ENCODE results near the gene CECR2.
"Not testable (repeated sequence)": the region's sequence is repeated elsewhere in the genome, so short reads cannot be mapped to it uniquely, and the experiment has no call there.

Gene CECR2

DNA sequence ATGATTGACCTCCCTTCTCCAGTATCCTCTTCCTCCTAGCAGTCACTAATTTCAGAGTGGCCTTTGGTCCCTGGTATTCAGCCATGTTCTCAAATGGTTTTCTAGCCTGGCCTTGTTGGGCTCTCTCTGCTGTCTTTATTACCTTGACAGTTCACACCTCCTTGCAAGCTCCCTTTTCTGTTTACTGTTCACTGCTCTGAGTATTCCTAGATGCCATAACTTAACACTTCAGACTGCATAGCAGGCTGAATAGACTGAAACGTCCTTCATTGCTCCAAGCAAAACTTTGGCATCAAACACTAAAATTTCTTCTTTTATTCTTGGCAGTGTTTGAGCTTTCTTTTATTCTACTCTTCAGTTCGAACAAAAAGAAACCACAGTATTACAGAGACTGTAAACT, 144.4 kb downstream of the CECR2 start:
- no peak for DNase-seq (ENCODE audit: low spot score)

DNA sequence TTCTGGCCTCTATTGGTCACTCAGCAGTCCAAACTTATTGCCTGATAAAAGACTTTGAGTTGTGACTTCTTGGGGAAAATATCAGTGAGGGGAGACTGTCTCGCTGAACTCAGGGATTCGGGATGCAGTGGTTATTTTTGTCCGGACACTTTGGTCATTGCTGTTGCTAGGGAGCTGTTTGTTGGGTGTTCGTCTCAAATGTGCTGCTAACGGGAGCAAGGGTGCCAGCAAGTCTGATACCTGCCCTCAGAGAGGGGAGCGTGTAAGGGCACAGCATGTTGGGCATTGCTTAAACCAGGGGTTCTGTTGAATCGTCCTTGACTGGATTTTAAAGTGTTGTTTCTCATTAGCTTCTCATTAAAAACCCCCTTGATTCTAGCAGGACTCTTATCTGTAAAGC, 144.8 kb downstream of the CECR2 start:
- no peak for DNase-seq (ENCODE audit: low spot score)

DNA sequence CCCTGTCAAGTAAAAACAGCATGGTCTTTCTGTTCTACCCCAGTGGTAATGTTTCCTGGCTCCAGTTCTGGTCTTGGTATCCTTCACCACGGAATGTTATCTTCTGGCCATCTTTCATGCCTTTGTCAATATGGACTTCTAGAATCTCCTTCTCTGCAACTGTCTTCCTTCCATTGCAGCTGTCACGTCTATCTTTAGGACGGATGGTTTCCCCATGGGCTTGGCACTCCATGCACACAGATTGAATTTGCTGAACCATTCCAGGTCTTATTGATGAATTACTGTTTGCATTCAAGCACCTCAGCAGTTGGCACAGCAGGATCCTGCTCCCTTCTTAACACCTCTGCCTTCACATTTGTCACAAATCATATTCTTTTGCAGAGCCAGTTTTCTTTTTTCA, 149.1 kb downstream of the CECR2 start:
- DNase-seq (ENCODE audit: low spot score): no peak

DNA sequence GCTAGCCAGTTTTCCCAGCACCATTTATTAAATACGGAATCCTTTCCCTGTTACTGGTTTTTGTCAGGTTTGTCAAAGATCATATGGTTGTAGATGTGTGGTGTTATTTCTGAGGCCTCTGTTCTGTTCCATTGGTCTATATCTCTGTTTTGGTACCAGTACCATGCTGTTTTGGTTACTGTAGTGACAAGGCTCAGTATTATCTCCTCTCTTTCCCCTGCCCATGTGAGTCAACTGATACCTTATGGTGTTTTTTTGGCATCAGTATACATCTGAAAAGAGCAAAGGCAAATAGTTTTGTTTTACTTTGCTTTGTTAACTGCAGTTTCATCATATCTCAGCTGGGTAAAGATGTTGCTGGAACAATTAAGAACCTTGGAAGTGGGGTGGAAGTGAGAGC, 152.7 kb downstream of the CECR2 start:
- not testable (repeated sequence) for DNase-seq (ENCODE audit: low spot score)

DNA sequence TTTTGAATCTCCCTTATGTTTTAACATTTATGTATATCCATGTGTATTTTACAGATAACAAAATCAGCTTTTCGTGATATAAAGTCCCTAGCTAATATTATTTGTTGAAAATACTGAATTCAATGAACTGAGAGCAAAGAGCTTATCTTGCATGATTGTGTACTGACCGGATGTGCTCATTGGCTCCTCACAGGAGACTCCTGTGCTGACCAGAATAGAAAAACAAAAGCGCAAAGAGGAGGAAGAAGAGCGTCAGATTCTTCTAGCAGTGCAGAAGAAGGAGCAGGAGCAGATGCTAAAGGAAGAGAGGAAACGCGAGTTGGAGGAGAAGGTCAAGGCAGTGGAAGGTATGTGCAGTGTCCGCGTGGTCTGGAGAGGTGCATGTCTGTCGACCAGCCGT, 154.7 kb downstream of the CECR2 start:
- DNase-seq (ENCODE audit: low spot score): no peak

DNA sequence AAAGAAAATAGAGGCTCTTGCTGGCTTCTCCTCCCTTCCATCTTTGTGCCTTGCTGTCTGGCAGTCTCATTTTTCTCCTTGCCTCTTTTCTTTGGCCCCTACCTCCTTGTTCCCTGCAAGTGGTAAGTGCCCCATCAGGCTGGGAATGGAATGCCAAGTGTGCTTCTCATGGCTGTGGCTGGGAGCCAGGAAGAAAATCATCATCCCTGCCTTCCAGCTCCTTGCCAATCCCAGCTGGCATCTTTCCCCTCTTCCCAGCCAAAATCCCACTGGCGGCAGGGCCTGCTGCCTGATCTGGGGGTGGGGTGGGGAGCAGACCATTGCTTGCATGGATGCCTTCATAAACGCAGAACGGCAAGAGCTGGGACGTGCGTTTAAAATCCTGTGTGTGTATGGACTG, 167.0 kb downstream of the CECR2 start:
- no peak for DNase-seq (ENCODE audit: low spot score)

DNA sequence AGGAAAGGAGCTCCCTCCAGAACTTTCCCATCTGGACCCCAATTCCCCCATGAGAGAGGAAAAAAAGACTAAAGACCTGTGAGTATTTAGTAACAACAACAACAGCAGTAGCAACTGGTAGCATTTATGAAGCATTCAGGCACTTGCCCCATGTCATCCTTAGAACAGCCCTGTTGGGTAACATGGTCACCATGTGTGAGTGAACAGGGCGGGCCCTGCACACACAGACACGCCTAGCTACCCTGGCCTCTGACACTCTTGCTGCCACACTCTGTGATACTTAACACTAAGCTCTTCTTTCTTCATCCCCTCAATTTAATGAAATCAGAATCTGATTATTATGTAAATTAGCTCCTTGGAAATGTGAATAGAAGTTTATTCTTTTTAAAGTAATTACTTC, 167.9 kb downstream of the CECR2 start:
- DNase-seq (ENCODE audit: low spot score): no peak

DNA sequence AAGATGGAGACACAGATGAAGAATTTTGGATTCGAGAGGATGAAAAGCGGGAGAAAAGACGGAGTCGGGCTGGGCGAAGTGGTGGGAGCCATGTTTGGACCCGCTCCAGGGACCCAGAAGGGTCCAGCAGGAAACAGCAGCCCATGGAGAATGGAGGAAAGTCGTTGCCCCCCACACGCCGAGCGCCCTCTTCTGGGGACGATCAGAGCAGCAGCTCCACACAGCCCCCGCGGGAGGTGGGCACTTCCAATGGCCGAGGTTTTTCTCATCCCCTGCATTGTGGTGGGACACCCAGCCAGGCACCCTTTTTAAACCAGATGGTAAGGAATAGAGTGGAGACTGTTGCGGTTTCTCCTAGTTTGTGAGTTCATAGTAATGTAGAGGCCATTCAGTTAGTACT, 171.2 kb downstream of the CECR2 start:
- peak; percentile 53 for DNase-seq (ENCODE audit: low spot score)

DNA sequence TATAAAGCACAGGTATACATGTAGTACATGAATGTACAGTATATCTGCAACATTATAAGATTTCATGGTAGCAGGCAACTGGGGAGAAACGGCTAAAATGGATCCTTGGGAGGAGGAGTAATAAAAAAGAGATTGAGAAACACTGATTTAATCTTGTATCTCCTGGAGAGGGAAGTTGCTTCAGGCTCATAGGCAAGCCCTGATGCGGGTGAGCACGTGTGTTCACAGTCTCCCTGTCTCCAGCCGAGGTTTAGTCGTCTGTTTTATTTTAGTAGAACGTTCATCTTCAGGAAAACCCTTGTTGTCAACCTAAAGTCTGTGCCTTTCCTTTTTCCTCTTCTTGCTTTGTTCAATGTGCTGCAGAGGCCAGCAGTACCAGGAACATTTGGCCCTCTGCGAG, 172.2 kb downstream of the CECR2 start:
- no peak for DNase-seq (ENCODE audit: low spot score)

DNA sequence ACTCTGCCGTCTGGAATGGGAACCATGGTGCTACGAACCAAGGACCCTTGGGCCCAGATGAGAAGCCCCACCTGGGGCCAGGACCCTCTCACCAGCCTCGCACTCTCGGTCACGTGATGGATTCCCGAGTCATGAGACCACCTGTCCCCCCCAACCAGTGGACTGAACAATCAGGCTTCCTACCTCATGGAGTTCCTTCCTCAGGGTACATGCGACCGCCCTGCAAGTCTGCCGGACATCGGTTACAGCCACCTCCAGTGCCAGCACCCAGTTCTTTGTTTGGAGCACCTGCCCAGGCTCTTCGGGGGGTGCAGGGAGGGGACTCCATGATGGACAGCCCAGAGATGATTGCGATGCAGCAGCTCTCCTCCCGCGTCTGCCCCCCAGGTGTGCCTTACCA, 173.2 kb downstream of the CECR2 start:
- no peak for DNase-seq (ENCODE audit: low spot score)

DNA sequence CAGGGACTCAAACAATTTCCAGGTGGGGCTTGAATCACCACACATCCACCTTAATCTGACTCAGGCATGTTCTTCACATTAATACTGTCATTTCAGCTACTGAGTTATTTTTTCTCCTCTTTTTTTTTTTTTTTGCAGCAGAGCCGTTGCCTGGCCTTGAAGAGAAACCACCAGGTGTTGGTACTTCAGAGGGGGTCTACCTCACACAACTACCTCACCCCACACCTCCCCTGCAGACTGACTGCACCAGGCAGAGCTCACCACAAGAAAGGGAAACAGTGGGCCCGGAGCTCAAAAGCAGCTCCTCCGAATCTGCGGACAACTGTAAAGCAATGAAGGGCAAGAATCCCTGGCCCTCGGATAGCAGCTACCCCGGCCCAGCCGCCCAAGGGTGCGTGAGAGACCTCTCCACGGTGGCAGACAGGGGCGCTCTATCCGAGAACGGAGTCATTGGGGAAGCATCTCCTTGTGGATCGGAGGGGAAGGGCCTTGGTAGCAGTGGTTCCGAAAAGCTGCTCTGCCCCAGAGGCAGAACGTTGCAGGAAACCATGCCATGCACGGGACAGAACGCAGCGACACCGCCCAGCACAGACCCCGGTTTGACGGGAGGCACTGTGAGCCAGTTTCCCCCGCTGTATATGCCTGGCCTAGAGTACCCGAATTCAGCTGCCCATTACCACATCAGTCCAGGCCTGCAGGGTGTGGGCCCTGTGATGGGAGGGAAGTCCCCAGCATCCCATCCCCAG, 178.9 kb downstream of the CECR2 start:
- DNase-seq (ENCODE audit: low spot score): no peak

DNA sequence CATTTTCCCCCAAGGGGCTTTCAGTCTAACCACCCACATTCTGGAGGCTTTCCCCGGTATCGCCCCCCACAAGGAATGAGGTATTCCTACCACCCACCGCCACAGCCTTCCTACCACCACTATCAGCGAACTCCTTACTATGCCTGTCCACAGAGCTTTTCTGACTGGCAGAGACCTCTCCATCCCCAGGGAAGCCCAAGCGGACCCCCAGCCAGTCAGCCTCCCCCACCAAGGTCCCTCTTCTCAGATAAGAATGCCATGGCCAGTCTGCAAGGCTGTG, 179.4 kb downstream of the CECR2 start:
- no peak for DNase-seq (ENCODE audit: low spot score)

DNA sequence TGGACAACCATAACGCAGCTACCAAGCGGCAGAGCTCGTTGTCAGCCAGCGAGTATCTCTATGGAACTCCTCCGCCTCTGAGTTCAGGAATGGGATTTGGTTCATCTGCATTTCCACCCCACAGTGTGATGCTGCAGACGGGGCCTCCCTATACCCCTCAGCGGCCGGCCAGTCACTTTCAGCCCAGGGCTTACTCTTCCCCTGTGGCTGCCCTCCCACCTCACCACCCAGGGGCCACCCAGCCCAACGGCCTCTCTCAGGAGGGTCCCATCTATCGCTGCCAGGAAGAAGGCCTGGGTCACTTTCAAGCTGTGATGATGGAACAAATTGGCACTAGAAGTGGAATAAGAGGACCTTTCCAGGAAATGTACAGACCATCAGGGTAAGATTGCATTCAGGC, 179.9 kb downstream of the CECR2 start:
- no peak for DNase-seq (ENCODE audit: low spot score)

DNA sequence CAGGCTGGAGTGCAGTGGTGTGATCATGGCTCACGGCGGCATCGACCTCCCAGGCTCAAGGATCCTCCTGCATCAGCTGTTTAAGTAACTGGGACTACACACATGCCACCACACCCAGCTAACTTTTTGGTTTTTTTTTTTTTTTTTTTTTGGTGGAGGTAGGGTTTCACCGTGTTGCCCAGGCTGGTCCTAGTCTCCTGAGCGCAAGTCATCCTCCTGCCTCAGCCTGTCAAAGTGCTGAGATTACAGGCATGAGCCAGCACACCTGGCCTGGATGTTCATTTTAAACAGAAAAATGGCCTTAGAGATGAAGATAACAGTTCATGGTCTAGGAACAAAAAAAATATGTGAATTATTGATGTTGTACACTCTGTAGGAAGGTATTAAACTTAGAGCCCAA, 180.4 kb downstream of the CECR2 start:
- no peak for DNase-seq (ENCODE audit: low spot score)

DNA sequence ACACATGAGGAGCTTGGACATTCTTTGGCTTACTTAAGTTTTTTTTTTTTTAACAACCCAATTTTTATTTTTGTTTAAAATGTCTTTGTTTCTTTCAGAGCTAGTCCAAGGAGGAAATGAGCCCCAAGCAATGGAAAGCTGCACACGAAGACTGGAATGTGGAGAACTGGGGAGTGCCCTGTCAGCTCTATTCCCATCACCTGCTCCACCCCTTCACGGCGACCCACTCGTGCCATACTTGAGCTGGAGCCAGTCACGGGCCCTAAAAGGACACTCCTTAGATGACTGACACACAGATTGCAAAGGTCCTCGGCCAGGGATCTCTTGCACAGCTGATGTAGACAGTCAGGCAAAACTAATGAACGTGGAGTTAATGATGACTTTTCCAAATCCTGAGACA, 183.5 kb downstream of the CECR2 start:
- no peak for DNase-seq (ENCODE audit: low spot score)

DNA sequence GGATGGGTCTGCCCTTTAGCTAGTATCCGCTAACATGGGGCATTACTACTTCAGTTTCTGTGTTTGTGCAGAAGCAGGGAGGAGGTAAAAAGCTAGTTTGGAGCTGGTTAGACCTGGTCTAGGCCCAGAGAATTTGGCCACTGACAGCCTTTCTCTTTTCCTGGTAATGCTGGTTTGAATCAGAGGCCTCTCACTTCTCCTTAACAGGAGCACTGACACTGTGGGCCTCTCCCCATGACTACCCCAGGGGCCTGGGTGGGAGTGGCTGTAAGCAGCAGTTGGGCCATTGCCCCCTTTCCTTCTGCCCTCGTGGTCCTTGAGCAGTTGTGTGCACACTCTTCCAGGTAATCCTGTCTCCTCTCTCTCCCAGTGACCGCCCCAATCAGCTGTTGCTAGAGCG, 185.6 kb downstream of the CECR2 start:
- DNase-seq (ENCODE audit: low spot score): no peak

DNA sequence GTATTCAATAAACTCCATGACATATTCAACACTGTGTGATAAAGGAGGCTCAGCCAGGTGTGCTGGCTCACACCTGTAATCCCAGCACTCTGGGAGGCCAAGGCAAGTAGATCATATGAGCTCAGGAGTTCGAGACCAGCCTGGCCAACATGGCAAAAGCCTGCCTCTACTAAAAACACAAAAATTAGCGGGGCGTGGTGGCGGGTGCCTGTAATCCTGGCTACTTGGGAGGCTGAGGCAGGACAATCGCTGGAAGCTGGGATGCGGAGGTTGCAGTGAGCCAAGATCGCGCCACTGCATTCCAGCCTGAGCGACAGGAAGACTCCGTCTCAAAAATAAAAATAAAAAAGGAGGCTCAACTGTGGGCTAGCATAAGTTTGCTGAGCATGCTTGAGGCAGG, 189.9 kb downstream of the CECR2 start:
- no peak for DNase-seq (ENCODE audit: low spot score)

DNA sequence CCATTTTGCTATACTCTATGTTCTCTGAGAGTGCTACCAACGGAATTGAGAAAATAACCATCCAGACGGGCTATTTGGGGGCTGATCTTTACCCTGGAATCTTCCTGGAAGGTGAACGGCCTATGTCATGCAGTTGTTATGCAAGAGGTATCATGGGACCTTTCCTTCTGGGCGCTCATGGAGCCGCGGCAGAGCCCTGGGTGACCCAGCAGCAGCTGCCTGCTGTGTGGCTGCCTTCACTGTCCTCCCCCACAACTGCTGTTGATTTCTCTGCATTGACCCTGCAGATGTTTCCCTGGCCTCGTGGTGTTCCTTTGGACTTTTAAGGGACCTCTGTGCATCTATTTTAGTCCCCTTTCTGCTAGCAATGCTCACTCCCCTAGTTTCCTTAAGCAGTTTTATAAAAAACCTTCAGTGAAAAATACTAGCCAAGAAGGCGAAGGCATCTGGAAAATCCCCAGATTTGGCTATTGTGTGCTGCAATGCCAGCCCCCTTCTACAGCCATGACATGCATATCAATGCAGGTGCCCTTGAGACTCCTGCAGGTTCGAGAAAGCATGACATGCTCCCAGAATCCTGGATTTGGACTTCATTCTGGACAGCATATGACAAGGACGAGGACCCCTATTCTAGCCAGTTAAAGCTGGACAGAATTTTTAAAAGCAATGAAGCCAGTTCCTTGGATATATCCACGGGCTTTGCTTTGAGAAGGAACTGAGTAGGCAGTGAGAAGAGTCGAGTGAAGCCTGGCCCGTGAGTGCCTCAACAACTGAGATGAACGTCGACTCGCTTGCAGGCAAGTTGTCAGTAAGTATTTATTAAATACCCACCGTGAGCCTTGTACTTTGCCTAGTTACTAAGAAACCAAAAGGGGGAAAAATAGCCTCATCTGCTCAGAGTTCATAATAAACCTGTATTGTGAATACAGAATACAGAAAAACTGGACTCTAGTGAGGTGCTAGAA, 193.9 kb downstream of the CECR2 start, which contains the start of gene SLC25A18:
TSS of gene SLC25A18 (plus strand) at position 593 of the 965 bp plus-strand sequence. CDS start 16,447 bp downstream, outside the sequence.
- no peak for DNase-seq (ENCODE audit: low spot score)

DNA sequence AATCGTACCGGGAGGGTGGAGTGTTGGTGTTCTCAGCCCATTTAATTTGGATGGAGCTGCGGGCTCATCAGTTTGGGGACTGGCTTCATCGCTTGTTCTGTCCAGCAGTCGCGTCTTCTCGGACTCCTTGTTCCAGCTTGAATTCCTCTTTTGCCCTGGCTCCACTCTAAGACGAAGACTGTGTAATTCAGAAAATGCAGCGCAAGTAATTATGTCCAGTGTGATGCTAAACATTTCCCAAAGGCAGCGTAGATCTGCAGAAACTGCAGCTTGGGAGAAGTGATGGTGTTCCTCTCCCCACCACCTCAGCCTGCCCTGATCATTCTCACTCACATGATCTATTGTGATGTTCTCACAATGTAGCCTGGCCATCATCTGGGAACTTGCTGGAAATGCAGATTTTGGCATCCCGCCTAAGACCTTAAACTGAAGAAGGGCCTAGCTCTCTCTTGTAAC, 194.7 kb downstream of the CECR2 start:
- DNase-seq (ENCODE audit: low spot score): no peak

DNA sequence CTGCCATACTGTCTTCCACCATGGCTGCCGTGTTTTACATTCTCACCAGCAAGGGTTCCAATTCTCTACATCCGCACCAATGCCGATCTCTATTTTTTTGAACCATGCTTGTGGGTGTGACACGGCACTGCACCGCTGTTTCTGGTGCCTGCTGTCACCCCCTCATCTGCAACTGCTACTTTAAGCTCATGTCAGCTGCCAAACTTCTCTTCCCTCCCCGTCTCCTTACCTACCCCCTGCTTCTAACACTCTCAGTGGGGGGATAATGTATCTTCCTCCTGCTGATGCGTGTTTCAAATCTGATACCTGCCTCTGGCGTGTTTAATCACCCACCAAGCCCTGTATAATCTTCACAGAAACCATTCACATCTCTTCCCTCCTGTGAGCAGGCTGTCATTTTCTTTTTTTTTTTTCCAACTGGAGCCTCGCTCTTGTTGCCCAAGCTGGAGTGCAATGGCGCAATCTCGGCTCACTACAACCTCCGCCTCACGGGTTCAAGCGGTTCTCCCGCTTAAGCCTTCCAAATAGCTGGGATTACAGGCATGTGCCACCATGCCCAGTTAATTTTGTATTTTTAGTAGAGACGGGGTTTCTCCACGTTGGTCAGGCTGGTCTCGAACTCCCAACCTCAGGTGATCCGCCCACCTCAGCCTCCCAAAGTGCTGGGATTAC, 196.9 kb downstream of the CECR2 start:
- not testable (repeated sequence) for DNase-seq (ENCODE audit: low spot score)

DNA sequence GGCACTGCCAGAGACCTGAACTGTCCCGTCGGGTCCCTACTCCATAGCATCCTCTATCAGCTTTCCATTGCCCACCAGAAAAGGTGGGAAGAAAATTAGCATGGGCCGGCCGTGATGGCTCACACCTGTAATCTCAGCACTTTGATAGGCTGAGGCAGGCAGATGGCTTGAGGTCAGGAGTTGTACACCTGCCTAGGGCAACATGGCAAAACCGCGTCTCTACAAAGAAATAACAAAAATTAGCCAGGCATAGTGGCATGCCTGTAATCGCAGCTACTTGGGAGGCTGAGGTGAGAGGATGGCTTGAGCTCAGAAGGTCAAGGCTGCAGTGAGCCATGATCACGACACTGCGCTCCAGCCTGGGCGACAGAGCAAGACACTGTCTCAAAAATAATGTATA, 197.5 kb downstream of the CECR2 start:
- DNase-seq (ENCODE audit: low spot score): no peak

DNA sequence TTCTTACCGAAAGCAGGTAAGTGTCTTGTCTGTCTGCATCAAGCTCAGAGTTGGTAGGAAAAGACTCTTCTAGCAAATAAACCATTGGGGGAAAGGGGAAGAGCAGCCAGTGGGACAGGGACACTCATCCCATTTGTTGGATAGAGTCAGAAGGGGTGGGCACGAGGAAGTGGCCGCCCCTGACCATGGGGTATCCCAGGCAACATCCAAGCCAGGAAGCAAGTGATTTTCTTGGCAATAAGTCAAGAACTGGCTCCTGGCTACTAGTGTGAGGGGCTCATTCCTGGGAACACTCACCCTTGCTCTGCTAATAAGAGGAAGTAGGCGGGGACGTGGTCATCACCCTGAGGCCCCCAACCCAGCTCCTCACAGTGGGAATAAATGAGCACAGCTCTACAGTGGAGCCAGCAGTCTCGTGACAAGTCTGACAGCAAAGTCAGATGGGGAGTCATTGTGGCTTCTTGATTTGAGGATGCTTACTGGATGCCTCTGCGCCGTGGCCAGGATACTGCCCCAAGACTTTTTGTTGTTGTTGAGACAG, 200.8 kb downstream of the CECR2 start:
- no peak for DNase-seq (ENCODE audit: low spot score)

Data from ecto neural progenitor cell (in vitro differentiated cells).